GM12874 (cell line): ENCODE measurements around the gene SLC25A12.

Experiments
- CTCF ChIP-seq: IDR thresholded peaks from 2 replicates; pipeline ENCODE4 v1.5.1; 2011; ENCODE audit warnings: low read depth, mild to moderate bottlenecking, control low read depth, low read length, moderate library complexity; ENCODE audit not compliant: insufficient read depth

The SLC25A12 gene

GRCh38 chr2:171923206-171923605 lies 29.2 kb upstream of the SLC25A12 start:
- no peak for TF ChIP-seq CTCF

GRCh38 chr2:171922230-171923022 lies 28.4 kb upstream of the SLC25A12 start, which contains the start of gene HAT1:
Gene HAT1, plus strand, starts transcription at chr2:171922461. Its CDS starts 40 bp downstream, at chr2:171922501.
- TF ChIP-seq CTCF, result no peak

GRCh38 chr2:171921970-171922229 lies 27.9 kb upstream of the SLC25A12 start:
- no peak for TF ChIP-seq CTCF

GRCh38 chr2:171919453-171919852 lies 25.4 kb upstream of the SLC25A12 start:
- TF ChIP-seq CTCF, result no peak

- TF ChIP-seq CTCF, result no peak
Measured at GRCh38 chr2:171913517-171913916, 19.5 kb upstream of the SLC25A12 start.

- TF ChIP-seq CTCF, result no peak
Measured at GRCh38 chr2:171910494-171910893, 16.4 kb upstream of the SLC25A12 start.

GRCh38 chr2:171909266-171909665 lies 15.2 kb upstream of the SLC25A12 start:
- no peak for TF ChIP-seq CTCF
